HG03025 (cell line): ENCODE data around the gene CADPS2.
"Not testable (repeated sequence)": the region's sequence is repeated elsewhere in the genome, so short reads cannot be mapped to it uniquely, and the experiment has no call there.

Source experiments
- ATAC-seq: cut with Tn5 transposase; IDR thresholded peaks from one replicate; pipeline ENCODE4 v1.9.1; 2021; ENCODE audit warnings: mild to moderate bottlenecking, moderate library complexity; ENCODE audit not compliant: unreplicated experiment, low FRiP score

The CADPS2 gene

GRCh38 chr7:122679813-122680212 lies 206.4 kb downstream of the CADPS2 start:
- no peak for ATAC-seq

- ATAC-seq, result not testable (repeated sequence)
Observed at GRCh38 chr7:122679269-122679709, 207.0 kb downstream of the CADPS2 start.

- no peak for ATAC-seq
Observed at GRCh38 chr7:122677149-122677548, 209.1 kb downstream of the CADPS2 start.

GRCh38 chr7:122676466-122676865 lies 209.8 kb downstream of the CADPS2 start:
- ATAC-seq, result no peak

- ATAC-seq, result no peak
Observed at GRCh38 chr7:122675621-122676020, 210.6 kb downstream of the CADPS2 start.

GRCh38 chr7:122675011-122675410 lies 211.2 kb downstream of the CADPS2 start:
- no peak for ATAC-seq

GRCh38 chr7:122674502-122674901 lies 211.8 kb downstream of the CADPS2 start:
- ATAC-seq, result no peak

- ATAC-seq, result no peak
Observed at GRCh38 chr7:122673951-122674350, 212.3 kb downstream of the CADPS2 start.

- no peak for ATAC-seq
Observed at GRCh38 chr7:122672536-122672935, 213.7 kb downstream of the CADPS2 start.

GRCh38 chr7:122663733-122664132 lies 222.5 kb downstream of the CADPS2 start:
- ATAC-seq, result no peak

GRCh38 chr7:122658856-122659255 lies 227.4 kb downstream of the CADPS2 start:
- ATAC-seq, result no peak

GRCh38 chr7:122653685-122654084 lies 232.6 kb downstream of the CADPS2 start:
- no peak for ATAC-seq

GRCh38 chr7:122652876-122653275 lies 233.4 kb downstream of the CADPS2 start:
- no peak for ATAC-seq

GRCh38 chr7:122651451-122651850 lies 234.8 kb downstream of the CADPS2 start:
- no peak for ATAC-seq

- no peak for ATAC-seq
Observed at GRCh38 chr7:122643250-122643649, 243.0 kb downstream of the CADPS2 start.

GRCh38 chr7:122638459-122638858 lies 247.8 kb downstream of the CADPS2 start:
- no peak for ATAC-seq

GRCh38 chr7:122637784-122638183 lies 248.5 kb downstream of the CADPS2 start:
- ATAC-seq, result no peak

- ATAC-seq, result not testable (repeated sequence)
Observed at GRCh38 chr7:122635481-122635880, 250.8 kb downstream of the CADPS2 start.

- no peak for ATAC-seq
Observed at GRCh38 chr7:122633472-122633871, 252.8 kb downstream of the CADPS2 start.

GRCh38 chr7:122632238-122632637 lies 254.0 kb downstream of the CADPS2 start:
- ATAC-seq, result no peak

GRCh38 chr7:122629412-122629953 lies 256.8 kb downstream of the CADPS2 start:
- ATAC-seq, result no peak

- no peak for ATAC-seq
Observed at GRCh38 chr7:122628651-122629411, 257.4 kb downstream of the CADPS2 start.
